ENCODE data around the gene KCNAB1.

The KCNAB1 gene

DNA sequence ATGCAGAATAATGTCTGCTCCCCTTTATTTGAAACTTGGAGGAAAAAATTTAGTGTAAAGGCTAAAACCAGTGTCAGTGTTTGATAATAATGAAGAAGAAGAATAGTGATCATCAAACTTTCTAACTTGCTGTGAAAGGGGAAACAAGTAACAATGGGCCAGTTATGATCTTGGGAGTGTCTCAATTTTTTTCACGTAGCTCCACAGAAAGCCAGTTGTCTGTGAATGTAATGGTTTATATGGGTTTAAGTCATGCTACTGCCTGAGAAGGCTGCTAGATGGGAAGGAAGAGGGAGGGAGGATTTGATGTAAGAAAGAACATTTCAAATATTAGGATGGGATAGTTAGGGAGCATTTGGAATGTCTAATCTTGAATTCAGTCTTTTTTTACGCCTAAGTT is 455.7 kb downstream of the KCNAB1 start:
- DNase-seq (ENCODE audit: low read depth), result no peak

DNA sequence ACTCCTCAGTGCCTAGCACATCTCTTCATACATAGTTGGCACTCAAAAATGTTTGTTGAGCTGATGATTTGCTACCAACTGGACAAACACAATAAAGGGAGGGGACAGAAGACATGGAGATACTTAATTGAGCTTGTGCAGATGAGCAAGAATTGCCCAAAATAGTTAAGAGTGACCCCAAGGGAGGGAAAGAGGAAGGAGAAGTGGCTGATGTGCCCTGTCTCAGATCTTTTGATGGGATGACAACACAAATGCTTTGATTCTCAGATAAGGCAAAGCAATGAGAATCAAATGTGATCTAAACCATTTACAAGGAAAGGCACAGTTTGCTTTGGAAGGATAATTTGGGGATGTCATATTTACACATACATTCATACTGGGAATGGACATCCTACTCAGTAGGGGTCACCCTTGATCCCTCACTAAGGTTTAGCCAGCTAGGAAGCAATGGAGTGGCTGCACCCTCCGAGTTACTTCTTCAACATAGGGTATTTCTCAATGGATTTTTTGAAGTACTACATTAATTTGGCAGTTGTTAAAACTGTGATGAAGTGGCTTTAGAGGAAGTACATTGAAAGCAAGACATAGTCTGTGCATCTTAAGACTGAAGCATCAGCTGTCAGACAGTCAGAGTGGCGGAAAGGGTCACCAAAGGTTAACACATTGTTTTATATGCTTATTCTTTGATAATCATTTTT is 456.4 kb downstream of the KCNAB1 start:
- DNase-seq (ENCODE audit: low read depth), result peak; percentile 20

DNA sequence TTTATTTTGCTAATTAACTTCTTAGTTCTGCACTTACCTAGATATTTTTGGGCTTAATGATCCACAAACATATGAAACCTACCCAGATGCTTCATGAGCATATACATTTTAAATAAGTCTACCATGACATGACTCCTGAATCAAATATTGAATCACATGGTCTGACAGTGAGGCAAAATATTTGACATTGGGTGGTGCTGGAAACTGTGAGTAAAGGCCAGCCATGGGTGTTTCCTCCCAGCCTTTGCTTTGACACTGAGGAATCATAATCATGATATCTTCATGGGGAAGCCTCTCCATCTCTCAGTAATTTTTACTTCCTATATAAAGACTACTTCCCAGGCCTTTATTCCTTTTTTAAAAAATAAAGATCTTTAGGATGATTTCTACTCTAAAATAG is 457.4 kb downstream of the KCNAB1 start:
- no peak for DNase-seq (ENCODE audit: low read depth)

DNA sequence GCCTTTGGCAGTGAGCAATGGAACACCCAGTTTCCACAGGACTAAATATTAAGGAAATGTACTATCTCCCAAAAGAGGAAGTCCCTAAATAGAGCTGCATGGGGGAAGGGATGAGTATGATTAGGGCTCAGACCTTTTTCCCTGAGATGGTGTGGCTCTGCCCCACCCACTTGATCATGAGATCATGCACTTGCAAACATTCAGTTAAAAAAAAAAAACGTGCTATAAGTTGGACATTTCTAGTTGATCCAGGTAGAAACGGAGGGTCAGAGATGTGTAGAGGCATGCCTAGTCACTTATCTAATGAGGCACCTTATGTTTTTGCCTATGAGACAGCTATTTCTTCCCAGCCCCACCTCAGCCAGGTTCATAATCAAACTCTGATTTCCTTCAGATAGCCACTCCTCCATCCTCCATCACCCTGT is 459.1 kb downstream of the KCNAB1 start:
- no peak for DNase-seq (ENCODE audit: low read depth)

DNA sequence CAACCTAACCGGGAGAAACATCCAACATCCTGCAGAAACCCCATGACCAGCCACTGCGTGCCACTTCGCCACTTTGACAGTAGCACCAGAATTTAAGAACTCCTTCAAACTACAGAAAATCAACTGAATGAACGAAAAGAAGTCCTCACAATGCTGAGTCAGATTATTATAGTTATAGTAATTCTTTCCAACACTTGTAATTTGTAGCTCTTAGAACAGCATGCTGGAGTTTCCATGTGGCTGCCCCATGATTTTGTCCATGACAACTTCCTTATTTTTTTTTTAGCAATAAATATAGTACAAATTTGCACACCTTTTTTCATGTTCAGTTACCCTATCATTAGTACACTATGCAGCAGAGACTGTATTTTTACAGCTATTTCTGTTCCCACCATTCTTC is 460.7 kb downstream of the KCNAB1 start:
- no peak for DNase-seq (ENCODE audit: low read depth)

DNA sequence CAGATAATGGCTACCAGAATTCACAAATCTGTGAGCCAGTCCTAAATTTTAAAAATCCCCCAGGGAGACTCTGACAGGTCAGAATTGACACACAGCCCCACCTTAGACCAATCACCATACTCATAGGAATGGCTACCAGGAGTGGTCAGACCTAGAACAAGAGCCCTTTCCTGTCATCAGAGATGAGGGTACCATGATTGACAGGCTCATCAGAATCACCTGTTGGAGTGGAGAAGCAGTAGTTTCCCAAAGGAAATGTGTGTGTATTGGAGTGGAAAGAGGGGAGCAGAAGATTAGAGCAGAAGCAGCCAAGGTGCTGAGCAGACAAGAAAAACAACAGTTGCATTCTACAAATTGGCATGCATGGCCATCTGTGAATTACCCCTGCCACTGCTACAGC is 461.6 kb downstream of the KCNAB1 start:
- DNase-seq (ENCODE audit: low read depth), result no peak

DNA sequence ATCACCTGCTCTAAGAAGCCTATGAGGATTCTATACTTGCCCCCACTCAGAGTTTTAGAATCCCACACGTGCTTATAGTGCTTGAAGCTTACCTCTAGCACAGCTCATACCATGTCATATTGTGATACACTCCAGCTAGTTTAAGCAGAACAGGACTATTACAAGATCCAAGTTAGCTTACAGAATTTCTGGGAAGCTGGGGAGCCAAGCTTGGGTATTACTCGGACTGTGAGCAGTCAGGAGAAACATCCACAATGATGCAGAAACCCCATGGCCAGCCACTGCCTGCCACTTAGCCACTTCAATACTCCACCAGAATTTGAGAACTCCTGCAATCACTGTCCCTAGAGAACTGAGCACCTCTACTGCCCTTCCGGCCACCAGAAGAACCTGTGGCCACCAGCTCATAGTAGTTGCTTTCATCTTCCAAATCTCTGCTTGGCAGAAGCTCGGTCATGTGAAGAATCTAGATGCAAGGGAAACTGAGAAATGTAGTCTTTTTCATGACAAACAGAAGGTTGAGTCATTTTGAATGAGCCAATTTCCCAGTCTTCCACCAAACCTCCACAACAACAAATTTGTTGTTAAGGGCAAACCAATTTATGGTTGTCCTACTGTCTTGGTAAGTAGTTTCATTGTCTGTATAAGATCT is 462.3 kb downstream of the KCNAB1 start:
- DNase-seq (ENCODE audit: low read depth), result no peak

DNA sequence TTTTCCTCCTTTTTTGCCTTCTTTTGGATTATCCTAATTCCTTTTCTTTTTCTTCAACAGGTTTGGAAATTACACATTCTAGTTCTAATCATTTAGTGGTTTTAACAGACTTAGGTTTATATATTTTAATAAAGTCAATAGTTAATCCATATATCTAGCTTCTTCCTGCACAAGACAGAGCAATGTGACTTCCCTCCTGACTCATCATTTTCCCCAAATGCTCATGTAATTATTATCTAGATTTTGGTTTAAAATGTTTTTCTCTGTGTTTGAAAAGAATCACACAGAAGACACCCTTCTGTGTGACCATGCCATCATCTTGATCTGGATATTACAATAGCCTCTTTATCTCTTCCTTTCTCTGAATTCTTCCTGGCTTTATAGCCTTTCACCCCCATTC is 463.1 kb downstream of the KCNAB1 start:
- DNase-seq (ENCODE audit: low read depth), result no peak

DNA sequence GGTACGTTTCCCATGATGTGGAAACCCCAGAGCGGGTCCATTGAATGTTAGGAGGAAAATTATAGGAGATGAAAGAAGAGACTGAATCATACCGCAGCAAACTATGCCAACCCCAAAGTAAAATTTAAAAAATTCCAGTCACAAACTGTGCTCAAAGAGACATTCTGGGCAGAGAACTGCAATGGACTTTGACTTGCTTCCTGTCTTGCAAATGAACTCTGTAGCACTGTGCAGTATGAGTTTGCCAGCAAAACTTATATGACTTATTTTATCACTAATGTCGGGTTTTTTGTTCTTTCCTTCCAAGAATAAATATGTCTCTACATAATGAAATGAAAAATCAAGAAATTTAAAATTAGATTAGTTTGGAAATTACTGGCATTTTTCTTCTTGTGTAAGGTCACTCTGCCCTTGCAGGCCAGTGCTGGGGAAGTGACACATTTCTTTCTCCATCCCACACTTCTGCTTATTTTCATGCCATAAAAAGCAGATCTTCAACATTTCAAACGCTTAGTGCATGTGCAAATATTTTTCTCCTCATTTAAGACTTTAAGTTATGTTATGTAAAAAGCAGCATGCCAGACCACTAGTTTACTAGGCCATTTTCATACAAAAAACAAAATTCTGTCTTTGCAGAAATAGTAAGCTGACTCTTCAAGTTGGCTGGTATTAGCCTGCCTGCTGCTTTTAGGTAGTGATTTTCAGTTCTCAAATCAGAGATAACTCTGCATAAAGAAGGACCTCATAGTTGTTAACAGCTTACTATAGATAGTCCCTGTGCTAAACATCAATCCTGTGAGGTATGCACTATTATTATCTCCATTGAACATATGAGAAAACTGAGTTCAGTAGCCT is 466.8 kb downstream of the KCNAB1 start:
- no peak for DNase-seq (ENCODE audit: low read depth)

DNA sequence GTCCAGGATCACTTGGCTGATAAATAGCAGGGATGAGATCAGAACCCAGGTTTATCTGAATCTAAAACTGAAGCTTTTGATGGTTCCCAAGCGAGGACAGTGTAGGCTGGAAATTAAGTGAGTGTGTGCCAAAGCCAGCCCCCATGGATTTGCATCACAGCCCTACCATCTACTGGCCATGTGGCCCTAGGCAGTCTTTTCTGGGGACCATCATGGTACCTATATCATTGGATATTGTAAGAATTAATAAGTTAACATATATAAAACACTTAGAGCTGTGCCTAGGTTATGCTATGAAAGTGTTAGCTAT is 467.3 kb downstream of the KCNAB1 start:
- no peak for DNase-seq (ENCODE audit: low read depth)

All from amniotic epithelial cell (primary cell).